ENCODE data around the gene RO60. TPM values are rescaled to one million over a fixed set of nuclear protein-coding genes. Genes with fewer than 3 reads are reported as not detected.

The RO60 gene
- polyA plus RNA-seq, 1 of the 3 experiments (the other 2 are of a cell fraction) = 6.4 TPM

DNA sequence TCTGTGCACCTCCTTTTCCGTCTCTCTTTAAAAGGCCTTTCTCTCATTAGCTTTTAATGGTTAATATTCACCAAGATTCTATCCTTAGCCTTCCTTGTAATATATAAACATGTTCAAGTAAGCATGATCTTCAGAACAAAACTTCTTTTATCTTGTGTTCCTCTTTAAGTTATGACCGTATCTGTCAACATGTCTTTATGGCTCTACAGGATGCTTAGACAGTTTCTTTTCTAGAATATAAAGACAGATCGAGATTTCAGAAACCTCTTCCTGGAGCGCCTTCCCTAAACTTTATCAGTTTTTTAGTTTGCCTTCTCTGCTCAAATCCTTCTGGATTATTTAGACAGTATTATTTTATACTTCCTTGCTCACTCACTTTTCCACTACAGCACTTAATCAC is 7.2 kb downstream of the RO60 start (continued):
- TF ChIP-seq NRF1 (IDR thresholded peaks at IDR 0.05; ENCODE audit: low read depth, low read length) (no peak), POLR2AphosphoS5 (IDR thresholded peaks at IDR 0.05; ENCODE audit: low read depth, low read length) (no peak), MEF2A (IDR thresholded peaks at IDR 0.05; ENCODE audit: borderline replicate concordance, low read depth) (no peak), MXI1 (IDR thresholded peaks at IDR 0.05; ENCODE audit: low read depth, low read length) (no peak), EZH2phosphoT487 (IDR thresholded peaks at IDR 0.05; ENCODE audit: borderline replicate concordance, low read depth) (no peak), GABPA (IDR thresholded peaks at IDR 0.05; ENCODE audit: low read depth) (no peak)

DNA sequence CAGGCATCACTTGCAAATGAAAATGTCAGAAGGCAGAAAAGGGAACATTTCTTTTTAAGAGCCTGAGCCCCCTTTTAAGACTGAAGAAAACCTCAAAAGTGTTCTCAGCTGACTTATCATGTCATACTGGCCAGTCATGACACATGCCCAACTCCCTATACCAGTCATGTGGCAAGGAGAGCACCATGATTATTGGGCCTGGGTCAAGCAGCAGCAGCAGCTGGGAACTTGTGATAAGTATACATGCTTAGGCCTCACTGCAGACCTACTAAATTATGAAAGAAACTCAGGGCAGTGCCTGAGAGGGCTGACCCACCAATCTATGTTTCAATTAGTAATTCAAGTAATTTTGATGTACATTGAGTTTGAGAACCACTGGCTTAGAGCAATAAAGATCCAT is 8.6 kb downstream of the RO60 start:
- Histone ChIP-seq H3K9ac (no peak overlapping the region), H3K4me1 (ENCODE audit: control insufficient read depth in 1 of 2, insufficient read depth in 2 of 2, low read depth in 1 of 2, low read length in 1 of 2) (peaks cover 6 to 8% of the 10 kb centered on the region in 2 experiments; a peak in 3 of 4 replicates), H3K27ac (ENCODE audit: low read depth in 2 of 2, low read length in 1 of 2) (no peak overlapping the region), H4K20me1 (ENCODE audit: insufficient read depth) (peaks cover 42% of the 10 kb centered on the region), H3K4me3 (ENCODE audit: low read depth in 2 of 2, low read length in 1 of 2) (no peak overlapping the region), H3K79me2 (ENCODE audit: insufficient read depth) (peaks cover 86% of the 10 kb centered on the region), H3F3A (replicated peaks; ENCODE audit: insufficient read depth) (peaks cover 4% of the 10 kb centered on the region), H3K36me3 (replicated peaks in 1 of 2; ENCODE audit: control insufficient read depth in 1 of 2, insufficient read depth in 2 of 2, low read length in 1 of 2) (peaks cover 11 to 32% of the 10 kb centered on the region in 2 experiments), H3K4me2 (no peak overlapping the region), H3K27me3 (ENCODE audit: insufficient read depth) (no peaks in the 10 kb centered on the region), H3K9me2 (no peaks in the 10 kb centered on the region), H3K9me3 (no peaks in the 10 kb centered on the region), H2AFZ (ENCODE audit: low read depth) (no peak overlapping the region)
- ChIA-PET POLR2A (no interaction called here), CTCF (no interaction called here)
- no peak for TF ChIP-seq FOXM1 (IDR thresholded peaks at IDR 0.05; ENCODE audit: low read depth)
- DNase-seq = no peak

DNA sequence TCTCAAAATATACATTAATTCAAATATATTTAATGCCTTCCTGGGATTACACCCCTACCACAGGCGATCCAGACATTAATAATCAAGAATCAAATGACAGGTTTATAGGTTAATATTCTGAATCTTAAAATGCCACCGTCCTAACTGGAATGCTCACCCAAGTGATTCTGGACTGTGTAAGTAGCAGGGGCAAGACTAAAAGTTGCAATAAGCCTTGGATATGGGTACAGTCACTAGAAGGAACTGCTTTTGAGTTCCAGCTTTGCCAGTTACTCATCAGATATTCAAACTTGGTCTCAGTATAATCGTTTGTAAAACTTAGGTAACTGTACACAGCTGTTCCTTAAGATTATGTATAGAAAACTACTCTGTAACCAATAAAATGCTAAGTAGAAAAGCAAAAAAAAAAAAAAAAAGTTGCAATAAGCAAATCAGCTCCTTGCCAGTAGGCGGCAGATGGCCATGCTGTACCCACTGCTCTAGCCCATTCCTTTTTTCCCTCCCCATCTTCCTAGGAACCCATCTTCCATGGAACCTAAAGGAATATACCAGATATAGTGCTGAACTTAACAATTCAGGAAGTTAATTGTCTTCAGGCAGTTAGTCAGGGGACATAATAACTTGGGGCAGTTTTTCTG is 10.5 kb downstream of the RO60 start:
- TF ChIP-seq, protein P1, sequence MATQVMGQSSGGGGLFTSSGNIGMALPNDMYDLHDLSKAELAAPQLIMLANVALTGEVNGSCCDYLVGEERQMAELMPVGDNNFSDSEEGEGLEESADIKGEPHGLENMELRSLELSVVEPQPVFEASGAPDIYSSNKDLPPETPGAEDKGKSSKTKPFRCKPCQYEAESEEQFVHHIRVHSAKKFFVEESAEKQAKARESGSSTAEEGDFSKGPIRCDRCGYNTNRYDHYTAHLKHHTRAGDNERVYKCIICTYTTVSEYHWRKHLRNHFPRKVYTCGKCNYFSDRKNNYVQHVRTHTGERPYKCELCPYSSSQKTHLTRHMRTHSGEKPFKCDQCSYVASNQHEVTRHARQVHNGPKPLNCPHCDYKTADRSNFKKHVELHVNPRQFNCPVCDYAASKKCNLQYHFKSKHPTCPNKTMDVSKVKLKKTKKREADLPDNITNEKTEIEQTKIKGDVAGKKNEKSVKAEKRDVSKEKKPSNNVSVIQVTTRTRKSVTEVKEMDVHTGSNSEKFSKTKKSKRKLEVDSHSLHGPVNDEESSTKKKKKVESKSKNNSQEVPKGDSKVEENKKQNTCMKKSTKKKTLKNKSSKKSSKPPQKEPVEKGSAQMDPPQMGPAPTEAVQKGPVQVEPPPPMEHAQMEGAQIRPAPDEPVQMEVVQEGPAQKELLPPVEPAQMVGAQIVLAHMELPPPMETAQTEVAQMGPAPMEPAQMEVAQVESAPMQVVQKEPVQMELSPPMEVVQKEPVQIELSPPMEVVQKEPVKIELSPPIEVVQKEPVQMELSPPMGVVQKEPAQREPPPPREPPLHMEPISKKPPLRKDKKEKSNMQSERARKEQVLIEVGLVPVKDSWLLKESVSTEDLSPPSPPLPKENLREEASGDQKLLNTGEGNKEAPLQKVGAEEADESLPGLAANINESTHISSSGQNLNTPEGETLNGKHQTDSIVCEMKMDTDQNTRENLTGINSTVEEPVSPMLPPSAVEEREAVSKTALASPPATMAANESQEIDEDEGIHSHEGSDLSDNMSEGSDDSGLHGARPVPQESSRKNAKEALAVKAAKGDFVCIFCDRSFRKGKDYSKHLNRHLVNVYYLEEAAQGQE (IDR thresholded peaks at IDR 0.05; ENCODE audit: low read depth, low read length) = no peak
- 0 out of 2 replicates have a peak, but pooled peaks have one; percentile 8 for TF ChIP-seq RAD21 (IDR thresholded peaks at IDR 0.05; ENCODE audit: low read length)
- TF ChIP-seq, protein P2, sequence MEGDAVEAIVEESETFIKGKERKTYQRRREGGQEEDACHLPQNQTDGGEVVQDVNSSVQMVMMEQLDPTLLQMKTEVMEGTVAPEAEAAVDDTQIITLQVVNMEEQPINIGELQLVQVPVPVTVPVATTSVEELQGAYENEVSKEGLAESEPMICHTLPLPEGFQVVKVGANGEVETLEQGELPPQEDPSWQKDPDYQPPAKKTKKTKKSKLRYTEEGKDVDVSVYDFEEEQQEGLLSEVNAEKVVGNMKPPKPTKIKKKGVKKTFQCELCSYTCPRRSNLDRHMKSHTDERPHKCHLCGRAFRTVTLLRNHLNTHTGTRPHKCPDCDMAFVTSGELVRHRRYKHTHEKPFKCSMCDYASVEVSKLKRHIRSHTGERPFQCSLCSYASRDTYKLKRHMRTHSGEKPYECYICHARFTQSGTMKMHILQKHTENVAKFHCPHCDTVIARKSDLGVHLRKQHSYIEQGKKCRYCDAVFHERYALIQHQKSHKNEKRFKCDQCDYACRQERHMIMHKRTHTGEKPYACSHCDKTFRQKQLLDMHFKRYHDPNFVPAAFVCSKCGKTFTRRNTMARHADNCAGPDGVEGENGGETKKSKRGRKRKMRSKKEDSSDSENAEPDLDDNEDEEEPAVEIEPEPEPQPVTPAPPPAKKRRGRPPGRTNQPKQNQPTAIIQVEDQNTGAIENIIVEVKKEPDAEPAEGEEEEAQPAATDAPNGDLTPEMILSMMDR (IDR thresholded peaks at IDR 0.05) = peak; percentile 59
- no peak overlapping the region for H3K4me2 ChIP-seq
- no peak overlapping the region for H2AFZ ChIP-seq (ENCODE audit: low read depth)
- ChIA-PET POLR2A (interaction anchor here (0.8 kb wide), 1 partner anchor 34 kb away, joined by 3 read pairs; no protein-coding TSS in a partner anchor), CTCF (interaction anchor here (0.8 to 2.3 kb wide), 3 partner anchors 11 to 52 kb away, joined by 3 to 5 read pairs (median 3); partner anchors contain the start of genes RO60 and UCHL5)
- H3K36me3 ChIP-seq (replicated peaks in 1 of 2; ENCODE audit: control insufficient read depth in 1 of 2, insufficient read depth in 2 of 2, low read length in 1 of 2) = peaks cover 6 to 36% of the 10 kb centered on the region in 2 experiments
- H3K9me2 ChIP-seq = no peaks in the 10 kb centered on the region
- H3K27me3 ChIP-seq (ENCODE audit: insufficient read depth) = no peaks in the 10 kb centered on the region
- H3K4me1 ChIP-seq (ENCODE audit: control insufficient read depth in 1 of 2, insufficient read depth in 2 of 2, low read depth in 1 of 2, low read length in 1 of 2) = peaks cover 4 to 6% of the 10 kb centered on the region in 2 experiments; a peak in 3 of 4 replicates
- peaks cover 35% of the 10 kb centered on the region for H4K20me1 ChIP-seq (ENCODE audit: insufficient read depth)
- H3K9ac ChIP-seq = no peak overlapping the region
- H3F3A ChIP-seq (replicated peaks; ENCODE audit: insufficient read depth) = peaks cover 4% of the 10 kb centered on the region
- H3K79me2 ChIP-seq (ENCODE audit: insufficient read depth) = peaks cover 86% of the 10 kb centered on the region
- DNase-seq = peak; percentile 22
- no peak overlapping the region for H3K27ac ChIP-seq (ENCODE audit: low read depth in 2 of 2, low read length in 1 of 2)
- no peak overlapping the region for H3K4me3 ChIP-seq (ENCODE audit: low read depth in 2 of 2, low read length in 1 of 2)
- WGBS (ENCODE audit: low lambda C conversion rate) = 76% methylated on average over 4 of the region's 4 CpGs
- no peaks in the 10 kb centered on the region for H3K9me3 ChIP-seq
